Stimulated activated CD4-positive, alpha-beta T cell treated with anti-CD3 and anti-CD28 coated beads, Interleukin-4, amount 100 ng/mL, for 24 hours (primary cell): ENCODE data around the gene ZNF157.

Experiments
- DNase-seq: peaks from one replicate; pipeline ENCODE4 v3.0.0-alpha.2; 2020

The ZNF157 gene

GRCh38 chrX:47447607-47448006 lies 77.2 kb downstream of the ZNF157 start:
- no peak for DNase-seq

DNA sequence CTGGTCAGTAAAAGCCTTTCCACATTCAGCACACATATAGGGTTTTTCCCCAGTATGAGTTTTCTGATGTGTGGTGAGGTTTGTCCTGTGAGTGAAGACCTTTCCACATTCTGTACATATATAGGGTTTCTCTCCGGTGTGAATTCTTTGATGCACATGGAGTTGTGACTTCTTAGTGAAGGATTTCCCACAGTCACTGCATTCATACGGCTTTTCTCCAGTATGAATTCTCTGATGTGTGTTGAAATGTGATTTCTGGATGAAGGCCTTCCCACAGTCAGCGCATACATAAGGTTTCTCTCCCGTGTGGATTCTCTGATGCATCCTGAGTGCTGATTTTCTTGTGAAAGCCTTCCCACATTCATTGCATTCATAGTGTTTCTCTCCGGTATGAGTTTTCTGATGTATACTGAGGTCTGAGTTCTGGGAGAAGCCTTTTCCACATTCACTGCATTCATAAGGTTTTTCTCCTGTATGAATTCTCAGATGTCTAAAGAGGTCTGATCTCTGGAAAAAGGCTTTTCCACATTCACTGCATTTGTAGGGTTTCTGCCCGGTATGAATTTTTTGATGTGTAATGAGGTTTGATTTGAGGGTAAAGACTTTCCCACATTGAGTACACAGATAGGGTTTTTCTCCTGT lies 77.9 kb downstream of the ZNF157 start:
- no peak for DNase-seq

DNA sequence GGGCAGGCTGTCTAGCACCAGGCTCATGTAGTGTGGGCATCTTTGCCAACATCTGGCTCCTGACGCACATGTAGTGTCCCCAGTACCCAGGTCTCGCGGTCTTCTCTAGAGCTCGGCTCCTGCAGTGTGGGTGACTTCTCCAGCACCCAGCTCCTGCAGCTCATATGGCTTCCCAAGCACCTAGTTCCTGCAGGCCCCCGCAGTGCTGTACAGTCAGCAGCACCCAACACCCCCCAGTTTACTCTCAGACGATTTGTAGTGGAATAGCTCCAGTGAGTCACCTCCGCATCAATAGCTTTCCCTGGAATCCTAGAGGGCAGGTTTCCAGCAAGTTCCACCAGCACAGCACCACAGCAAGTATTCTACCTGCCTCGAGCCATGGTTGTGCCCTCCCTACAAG lies 81.7 kb downstream of the ZNF157 start:
- DNase-seq = no peak

- no peak for DNase-seq
These were observed 85.7 kb downstream of the ZNF157 start for GRCh38 chrX:47456080-47456479.

DNA sequence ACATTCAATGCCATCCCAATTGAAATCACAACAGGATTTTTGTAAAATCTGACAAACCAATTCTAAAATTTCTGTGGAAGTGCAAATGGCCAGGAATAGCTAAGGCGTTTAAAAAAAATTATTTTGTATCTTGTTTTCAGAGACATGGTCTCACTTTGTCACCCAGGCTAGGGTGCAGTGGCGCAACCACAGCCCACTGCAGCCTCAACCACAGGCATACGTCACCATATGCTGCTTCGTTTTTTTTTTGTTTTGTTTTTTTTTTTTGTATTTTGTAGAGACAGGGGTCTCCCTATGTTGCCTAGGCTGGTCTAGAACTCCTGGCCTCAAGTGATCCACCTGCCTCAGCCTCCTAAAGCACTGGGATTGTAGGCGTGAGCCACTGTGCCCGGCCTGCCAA lies 88.2 kb downstream of the ZNF157 start:
- DNase-seq = no peak

GRCh38 chrX:47460561-47460960 lies 90.2 kb downstream of the ZNF157 start:
- DNase-seq = no peak
